Peyer's patch (tissue), 4 donors: ENCODE data around the gene IBSP.

Experiments
- CTCF ChIP-seq, 6 experiments: fragments of 450-650 bp in 4 of 6; fragments of 200-600 bp in 2 of 6; sonication (generic) in 1 of 6; IDR thresholded peaks; one replicate each; pipeline ENCODE4 v1.5.1; 2017 to 2019; ENCODE audit warnings: antibody characterized with exemption in 6 of 6, mild to moderate bottlenecking in 3 of 6, moderate library complexity in 1 of 6
- POLR2A ChIP-seq, 2 donors: fragments of 450-650 bp; IDR thresholded peaks; one replicate each; pipeline ENCODE4 v1.5.1; 2017; ENCODE audit warnings: antibody characterized with exemption in 2 of 2, mild to moderate bottlenecking in 2 of 2, moderate library complexity in 2 of 2

DNA sequence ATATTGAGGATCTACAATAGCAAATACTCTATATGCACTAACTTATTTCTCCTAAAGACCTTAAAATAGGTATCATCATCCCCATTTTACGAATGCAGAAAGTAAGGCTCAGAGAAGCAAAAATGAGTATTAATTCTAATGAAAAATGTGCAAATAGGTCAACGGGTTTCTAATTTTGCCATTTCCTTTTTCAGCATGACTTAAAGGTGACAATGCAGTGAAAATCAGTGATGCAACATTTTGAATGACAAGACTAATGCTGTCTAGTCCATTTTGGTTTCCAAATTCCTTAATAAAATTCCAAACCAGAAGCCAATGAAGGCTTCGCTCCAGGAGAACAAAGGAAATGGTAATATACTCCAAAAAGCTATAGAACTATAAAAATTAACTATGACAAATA is 37.0 kb upstream of the IBSP start:
- no peak for TF ChIP-seq POLR2A (IDR thresholded peaks at IDR 0.05)
- no peak for TF ChIP-seq CTCF (IDR thresholded peaks at IDR 0.05)
